Astrocyte (in vitro differentiated cells and primary cell): Measurements from ENCODE around the gene CACNB4. TPM values are rescaled to one million over a fixed set of nuclear protein-coding genes. Genes with fewer than 3 reads are reported as not detected.

ENCODE experiments used
- DNase-seq: peaks from one replicate; pipeline ENCODE4 v3.0.0-alpha.2; 2010; ENCODE audit warnings: low read depth
- FAIRE-seq: peaks from 2 replicates; lab custom pipeline; 2011; peaks lifted over from hg19 to GRCh38; lab: Jason Lieb, UNC
- H2AFZ ChIP-seq: 2 replicates; pipeline ENCODE4 v1.6.0; 2012; ENCODE audit warnings: low read depth, low read length, inconsistent platforms
- H3K27ac ChIP-seq: 2 replicates; pipeline ENCODE4 v1.5.1; 2011; ENCODE audit warnings: low read depth, low read length, inconsistent platforms
- H3K27me3 ChIP-seq: 2 replicates; pipeline ENCODE4 v1.6.0; 2011; ENCODE audit warnings: low read length, inconsistent platforms; ENCODE audit not compliant: insufficient read depth
- H3K36me3 ChIP-seq: 2 replicates; pipeline ENCODE4 v1.5.1; 2011; ENCODE audit warnings: low read length, inconsistent platforms; ENCODE audit not compliant: insufficient read depth
- H3K4me1 ChIP-seq: 2 replicates; pipeline ENCODE4 v1.5.1; 2011; ENCODE audit warnings: low read length, inconsistent platforms; ENCODE audit not compliant: insufficient read depth
- H3K4me2 ChIP-seq: 2 replicates; pipeline ENCODE4 v1.6.0; 2012; ENCODE audit warnings: low read length, inconsistent platforms
- H3K4me3 ChIP-seq: 2 replicates; pipeline ENCODE4 v1.5.1; 2011; ENCODE audit warnings: low read depth, mild to moderate bottlenecking, low read length, inconsistent platforms; ENCODE audit not compliant: insufficient read depth
- H3K79me2 ChIP-seq: 2 replicates; pipeline ENCODE4 v1.6.0; 2012; ENCODE audit warnings: mild to moderate bottlenecking, low read length, inconsistent platforms; ENCODE audit not compliant: insufficient read depth
- H3K9ac ChIP-seq: 2 replicates; pipeline ENCODE4 v1.6.0; 2012; ENCODE audit warnings: mild to moderate bottlenecking, low read length, inconsistent platforms
- H3K9me3 ChIP-seq: 2 replicates; pipeline ENCODE4 v1.5.1; 2012; ENCODE audit warnings: low read depth, mild to moderate bottlenecking, low read length, inconsistent platforms; ENCODE audit not compliant: insufficient read depth
- H4K20me1 ChIP-seq: 2 replicates; pipeline ENCODE4 v1.6.0; 2012; ENCODE audit warnings: low read length, inconsistent platforms; ENCODE audit not compliant: insufficient read depth
- H3K27ac Mint-ChIP-seq: one replicate; pipeline ENCODE4 v1.8.0; 2021; ENCODE audit warnings: mild to moderate bottlenecking, mixed read lengths; ENCODE audit not compliant: unreplicated experiment
- H3K27me3 Mint-ChIP-seq: one replicate; pipeline ENCODE4 v1.8.0; 2021; ENCODE audit warnings: low read depth, mixed read lengths; ENCODE audit not compliant: unreplicated experiment
- H3K36me3 Mint-ChIP-seq: one replicate; pipeline ENCODE4 v1.8.0; 2021; ENCODE audit warnings: low read depth, mixed read lengths; ENCODE audit not compliant: unreplicated experiment
- H3K4me1 Mint-ChIP-seq: one replicate; pipeline ENCODE4 v1.8.0; 2021; ENCODE audit warnings: low read depth, mixed read lengths; ENCODE audit not compliant: unreplicated experiment
- H3K4me3 Mint-ChIP-seq: one replicate; pipeline ENCODE4 v1.8.0; 2021; ENCODE audit warnings: mild to moderate bottlenecking, moderate library complexity, mixed read lengths; ENCODE audit not compliant: unreplicated experiment
- H3K9me3 Mint-ChIP-seq: one replicate; pipeline ENCODE4 v1.8.0; 2021; ENCODE audit warnings: mild to moderate bottlenecking, mixed read lengths; ENCODE audit not compliant: unreplicated experiment
- CTCF ChIP-seq: IDR thresholded peaks from 2 replicates; pipeline ENCODE4 v1.5.1; 2011; ENCODE audit warnings: low read depth, mild to moderate bottlenecking, inconsistent platforms, low read length, moderate library complexity; ENCODE audit not compliant: insufficient read depth
- EZH2 ChIP-seq: IDR thresholded peaks from 2 replicates; pipeline ENCODE4 v1.6.1; 2012; ENCODE audit warnings: mild to moderate bottlenecking, low read length, inconsistent platforms; ENCODE audit not compliant: insufficient read depth
- total RNA-seq: library from RNA; stranded (reverse); gene quantifications from 2 replicates; pipeline ENCODE4 v1.2.1, GENCODE V29; 2021

The CACNB4 gene
- total RNA-seq, 1 donor from 2014 or later, result 1.8 TPM

- no peak for FAIRE-seq
- H3K4me3 Mint-ChIP-seq, result no peak overlapping the region
Observed at GRCh38 chr2:151904021-151904420, 194.8 kb downstream of the CACNB4 start.

GRCh38 chr2:151902829-151903228 lies 196.0 kb downstream of the CACNB4 start:
- DNase-seq (no peak), FAIRE-seq (no peak)
- Mint-ChIP-seq H3K36me3 (no peaks in the 10 kb centered on the region), H3K4me3 (no peak overlapping the region), H3K27me3 (no peaks in the 10 kb centered on the region), H3K27ac (no peak overlapping the region), H3K4me1 (no peaks in the 10 kb centered on the region), H3K9me3 (no peaks in the 10 kb centered on the region)
- Histone ChIP-seq H3K36me3 (no peaks in the 10 kb centered on the region), H3K4me2 (no peak overlapping the region), H4K20me1 (no peaks in the 10 kb centered on the region), H2AFZ (no peak overlapping the region), H3K4me3 (no peak overlapping the region), H3K9me3 (no peaks in the 10 kb centered on the region), H3K27ac (no peak overlapping the region), H3K27me3 (no peaks in the 10 kb centered on the region), H3K79me2 (no peaks in the 10 kb centered on the region), H3K4me1 (no peaks in the 10 kb centered on the region), H3K9ac (no peak overlapping the region)
- TF ChIP-seq EZH2 (no peak), CTCF (no peak)

More at GRCh38 chr2:151904021-151904420, 194.8 kb downstream of the CACNB4 start:
- no peak overlapping the region for H3K4me2 ChIP-seq
- no peak overlapping the region for H3K27ac ChIP-seq
- H3K9me3 Mint-ChIP-seq, result no peaks in the 10 kb centered on the region
- H2AFZ ChIP-seq, result no peak overlapping the region
- H3K9ac ChIP-seq, result no peak overlapping the region
- no peaks in the 10 kb centered on the region for H3K79me2 ChIP-seq
- no peak for TF ChIP-seq EZH2
- no peak overlapping the region for H3K27ac Mint-ChIP-seq
- no peaks in the 10 kb centered on the region for H3K4me1 Mint-ChIP-seq
- no peaks in the 10 kb centered on the region for H4K20me1 ChIP-seq
- no peaks in the 10 kb centered on the region for H3K36me3 Mint-ChIP-seq
- no peaks in the 10 kb centered on the region for H3K9me3 ChIP-seq
- no peak overlapping the region for H3K4me3 ChIP-seq
- H3K27me3 ChIP-seq, result no peaks in the 10 kb centered on the region
- H3K27me3 Mint-ChIP-seq, result no peaks in the 10 kb centered on the region
- DNase-seq, result no peak
- no peaks in the 10 kb centered on the region for H3K4me1 ChIP-seq
- no peaks in the 10 kb centered on the region for H3K36me3 ChIP-seq

GRCh38 chr2:151900331-151900730 lies 198.5 kb downstream of the CACNB4 start:
- no peak overlapping the region for H3K4me2 ChIP-seq
- DNase-seq (no peak), FAIRE-seq (no peak)
- no peak overlapping the region for H3K9ac ChIP-seq
- no peak overlapping the region for H3K4me3 ChIP-seq
- H3K27me3 ChIP-seq, result no peaks in the 10 kb centered on the region
- H3K27ac ChIP-seq, result no peak overlapping the region
- H3K36me3 ChIP-seq, result no peaks in the 10 kb centered on the region
- no peak overlapping the region for H3K27ac Mint-ChIP-seq
- no peaks in the 10 kb centered on the region for H3K27me3 Mint-ChIP-seq
- no peak overlapping the region for H3K4me3 Mint-ChIP-seq
- no peak overlapping the region for H2AFZ ChIP-seq
- H4K20me1 ChIP-seq, result no peaks in the 10 kb centered on the region
- no peaks in the 10 kb centered on the region for H3K4me1 Mint-ChIP-seq
- no peaks in the 10 kb centered on the region for H3K79me2 ChIP-seq
- H3K4me1 ChIP-seq, result no peaks in the 10 kb centered on the region
- H3K9me3 Mint-ChIP-seq, result no peaks in the 10 kb centered on the region
- TF ChIP-seq EZH2 (no peak), CTCF (no peak)
- H3K36me3 Mint-ChIP-seq, result peaks cover 2% of the 10 kb centered on the region
- no peaks in the 10 kb centered on the region for H3K9me3 ChIP-seq
